Astrocyte (in vitro differentiated cells and primary cell): ENCODE data around the gene C11orf91. TPM values are rescaled to one million over a fixed set of nuclear protein-coding genes. Genes with fewer than 3 reads are reported as not detected.

Experiments
- DNase-seq: peaks from one replicate; pipeline ENCODE4 v3.0.0-alpha.2; 2010; ENCODE audit warnings: low read depth
- FAIRE-seq: peaks from 2 replicates; lab custom pipeline; 2011; peaks lifted over from hg19 to GRCh38; lab: Jason Lieb, UNC
- H2AFZ ChIP-seq: 2 replicates; pipeline ENCODE4 v1.6.0; 2012; ENCODE audit warnings: low read depth, low read length, inconsistent platforms
- H3K27ac ChIP-seq: 2 replicates; pipeline ENCODE4 v1.5.1; 2011; ENCODE audit warnings: low read depth, low read length, inconsistent platforms
- H3K27me3 ChIP-seq: 2 replicates; pipeline ENCODE4 v1.6.0; 2011; ENCODE audit warnings: low read length, inconsistent platforms; ENCODE audit not compliant: insufficient read depth
- H3K36me3 ChIP-seq: 2 replicates; pipeline ENCODE4 v1.5.1; 2011; ENCODE audit warnings: low read length, inconsistent platforms; ENCODE audit not compliant: insufficient read depth
- H3K4me1 ChIP-seq: 2 replicates; pipeline ENCODE4 v1.5.1; 2011; ENCODE audit warnings: low read length, inconsistent platforms; ENCODE audit not compliant: insufficient read depth
- H3K4me2 ChIP-seq: 2 replicates; pipeline ENCODE4 v1.6.0; 2012; ENCODE audit warnings: low read length, inconsistent platforms
- H3K4me3 ChIP-seq: 2 replicates; pipeline ENCODE4 v1.5.1; 2011; ENCODE audit warnings: low read depth, mild to moderate bottlenecking, low read length, inconsistent platforms; ENCODE audit not compliant: insufficient read depth
- H3K79me2 ChIP-seq: 2 replicates; pipeline ENCODE4 v1.6.0; 2012; ENCODE audit warnings: mild to moderate bottlenecking, low read length, inconsistent platforms; ENCODE audit not compliant: insufficient read depth
- H3K9ac ChIP-seq: 2 replicates; pipeline ENCODE4 v1.6.0; 2012; ENCODE audit warnings: mild to moderate bottlenecking, low read length, inconsistent platforms
- H3K9me3 ChIP-seq: 2 replicates; pipeline ENCODE4 v1.5.1; 2012; ENCODE audit warnings: low read depth, mild to moderate bottlenecking, low read length, inconsistent platforms; ENCODE audit not compliant: insufficient read depth
- H4K20me1 ChIP-seq: 2 replicates; pipeline ENCODE4 v1.6.0; 2012; ENCODE audit warnings: low read length, inconsistent platforms; ENCODE audit not compliant: insufficient read depth
- H3K27ac Mint-ChIP-seq: one replicate; pipeline ENCODE4 v1.8.0; 2021; ENCODE audit warnings: mild to moderate bottlenecking, mixed read lengths; ENCODE audit not compliant: unreplicated experiment
- H3K27me3 Mint-ChIP-seq: one replicate; pipeline ENCODE4 v1.8.0; 2021; ENCODE audit warnings: low read depth, mixed read lengths; ENCODE audit not compliant: unreplicated experiment
- H3K36me3 Mint-ChIP-seq: one replicate; pipeline ENCODE4 v1.8.0; 2021; ENCODE audit warnings: low read depth, mixed read lengths; ENCODE audit not compliant: unreplicated experiment
- H3K4me1 Mint-ChIP-seq: one replicate; pipeline ENCODE4 v1.8.0; 2021; ENCODE audit warnings: low read depth, mixed read lengths; ENCODE audit not compliant: unreplicated experiment
- H3K4me3 Mint-ChIP-seq: one replicate; pipeline ENCODE4 v1.8.0; 2021; ENCODE audit warnings: mild to moderate bottlenecking, moderate library complexity, mixed read lengths; ENCODE audit not compliant: unreplicated experiment
- H3K9me3 Mint-ChIP-seq: one replicate; pipeline ENCODE4 v1.8.0; 2021; ENCODE audit warnings: mild to moderate bottlenecking, mixed read lengths; ENCODE audit not compliant: unreplicated experiment
- CTCF ChIP-seq: IDR thresholded peaks from 2 replicates; pipeline ENCODE4 v1.5.1; 2011; ENCODE audit warnings: low read depth, mild to moderate bottlenecking, inconsistent platforms, low read length, moderate library complexity; ENCODE audit not compliant: insufficient read depth
- EZH2 ChIP-seq: IDR thresholded peaks from 2 replicates; pipeline ENCODE4 v1.6.1; 2012; ENCODE audit warnings: mild to moderate bottlenecking, low read length, inconsistent platforms; ENCODE audit not compliant: insufficient read depth
- total RNA-seq: library from RNA; stranded (reverse); gene quantifications from 2 replicates; pipeline ENCODE4 v1.2.1, GENCODE V29; 2021

The C11orf91 gene
- total RNA-seq, 1 donor from 2014 or later, result not detected

- Histone ChIP-seq H3K4me2 (peak overlapping the region; percentile 79), H2AFZ (no peak overlapping the region), H3K79me2 (no peaks in the 10 kb centered on the region), H3K9me3 (no peaks in the 10 kb centered on the region), H3K27me3 (no peaks in the 10 kb centered on the region), H3K27ac (peak overlapping the region; percentile 100), H3K4me3 (peak overlapping the region; percentile 20), H3K4me1 (peaks cover 64% of the 10 kb centered on the region), H4K20me1 (no peaks in the 10 kb centered on the region), H3K9ac (peak overlapping the region; percentile 86), H3K36me3 (no peaks in the 10 kb centered on the region)
- FAIRE-seq, result peak; percentile 17
- Mint-ChIP-seq H3K27me3 (no peaks in the 10 kb centered on the region), H3K36me3 (no peaks in the 10 kb centered on the region), H3K9me3 (no peaks in the 10 kb centered on the region), H3K4me1 (peaks cover 50% of the 10 kb centered on the region), H3K27ac (peak overlapping the region; percentile 99), H3K4me3 (peak overlapping the region; percentile 9)
- peak; percentile 97 for DNase-seq
- TF ChIP-seq CTCF (no peak), EZH2 (no peak)
Observed at GRCh38 chr11:33692013-33692504, 8.6 kb downstream of the C11orf91 start.

- Histone ChIP-seq H4K20me1 (no peaks in the 10 kb centered on the region), H3K4me2 (peak overlapping the region; percentile 79), H3K79me2 (no peaks in the 10 kb centered on the region), H3K9ac (peak overlapping the region; percentile 86), H3K27me3 (no peaks in the 10 kb centered on the region), H3K27ac (peak overlapping the region; percentile 100), H2AFZ (no peak overlapping the region), H3K4me3 (peak overlapping the region; percentile 20), H3K36me3 (no peaks in the 10 kb centered on the region), H3K4me1 (peaks cover 64% of the 10 kb centered on the region), H3K9me3 (no peaks in the 10 kb centered on the region)
- peak overlapping the region; percentile 99 for H3K27ac Mint-ChIP-seq
- H3K9me3 Mint-ChIP-seq, result no peaks in the 10 kb centered on the region
- H3K36me3 Mint-ChIP-seq, result peaks cover 1% of the 10 kb centered on the region
- DNase-seq (no peak), FAIRE-seq (no peak)
- H3K4me3 Mint-ChIP-seq, result peak overlapping the region; percentile 6
- peaks cover 49% of the 10 kb centered on the region for H3K4me1 Mint-ChIP-seq
- TF ChIP-seq EZH2 (no peak), CTCF (no peak)
- no peaks in the 10 kb centered on the region for H3K27me3 Mint-ChIP-seq
Observed at GRCh38 chr11:33691066-33691864, 9.4 kb downstream of the C11orf91 start.
